ENCODE results near the gene C2CD3.

Gene C2CD3

DNA sequence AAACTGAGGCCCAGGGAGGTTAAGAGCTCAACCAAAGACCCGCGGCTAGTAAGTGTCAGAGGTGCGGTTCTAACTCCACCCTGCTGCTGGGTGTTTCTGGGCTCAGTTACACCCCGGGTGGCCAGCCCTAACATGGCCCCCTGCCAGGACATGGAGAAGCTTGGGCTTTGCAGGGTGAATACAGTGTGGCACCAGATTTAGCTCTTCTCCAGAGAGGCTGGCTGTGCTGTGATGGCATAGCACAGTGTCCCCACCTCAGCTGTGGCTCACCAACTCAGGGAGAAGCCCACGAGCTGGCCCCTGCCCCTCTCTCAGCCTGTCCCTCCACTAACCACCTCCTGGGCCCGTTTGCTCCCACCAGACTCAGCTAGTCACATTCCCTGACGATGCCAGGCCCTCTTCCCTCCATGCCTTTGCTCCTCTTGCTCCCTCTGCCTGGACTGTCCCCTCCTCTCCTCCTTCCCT lies 168.9 kb downstream of the C2CD3 start:
- no peak for DNase-seq (ENCODE audit: low spot score)
- TF ChIP-seq, protein P1, sequence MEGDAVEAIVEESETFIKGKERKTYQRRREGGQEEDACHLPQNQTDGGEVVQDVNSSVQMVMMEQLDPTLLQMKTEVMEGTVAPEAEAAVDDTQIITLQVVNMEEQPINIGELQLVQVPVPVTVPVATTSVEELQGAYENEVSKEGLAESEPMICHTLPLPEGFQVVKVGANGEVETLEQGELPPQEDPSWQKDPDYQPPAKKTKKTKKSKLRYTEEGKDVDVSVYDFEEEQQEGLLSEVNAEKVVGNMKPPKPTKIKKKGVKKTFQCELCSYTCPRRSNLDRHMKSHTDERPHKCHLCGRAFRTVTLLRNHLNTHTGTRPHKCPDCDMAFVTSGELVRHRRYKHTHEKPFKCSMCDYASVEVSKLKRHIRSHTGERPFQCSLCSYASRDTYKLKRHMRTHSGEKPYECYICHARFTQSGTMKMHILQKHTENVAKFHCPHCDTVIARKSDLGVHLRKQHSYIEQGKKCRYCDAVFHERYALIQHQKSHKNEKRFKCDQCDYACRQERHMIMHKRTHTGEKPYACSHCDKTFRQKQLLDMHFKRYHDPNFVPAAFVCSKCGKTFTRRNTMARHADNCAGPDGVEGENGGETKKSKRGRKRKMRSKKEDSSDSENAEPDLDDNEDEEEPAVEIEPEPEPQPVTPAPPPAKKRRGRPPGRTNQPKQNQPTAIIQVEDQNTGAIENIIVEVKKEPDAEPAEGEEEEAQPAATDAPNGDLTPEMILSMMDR (IDR thresholded peaks at IDR 0.05; ENCODE audit: borderline replicate concordance, control extremely low read depth, extremely low read depth, insufficient read depth, missing control alignments), result no peak
- in situ Hi-C loops (cut with MboI; ENCODE audit: low sequenced_read_pairs, unreplicated experiment), result no loop called here

DNA sequence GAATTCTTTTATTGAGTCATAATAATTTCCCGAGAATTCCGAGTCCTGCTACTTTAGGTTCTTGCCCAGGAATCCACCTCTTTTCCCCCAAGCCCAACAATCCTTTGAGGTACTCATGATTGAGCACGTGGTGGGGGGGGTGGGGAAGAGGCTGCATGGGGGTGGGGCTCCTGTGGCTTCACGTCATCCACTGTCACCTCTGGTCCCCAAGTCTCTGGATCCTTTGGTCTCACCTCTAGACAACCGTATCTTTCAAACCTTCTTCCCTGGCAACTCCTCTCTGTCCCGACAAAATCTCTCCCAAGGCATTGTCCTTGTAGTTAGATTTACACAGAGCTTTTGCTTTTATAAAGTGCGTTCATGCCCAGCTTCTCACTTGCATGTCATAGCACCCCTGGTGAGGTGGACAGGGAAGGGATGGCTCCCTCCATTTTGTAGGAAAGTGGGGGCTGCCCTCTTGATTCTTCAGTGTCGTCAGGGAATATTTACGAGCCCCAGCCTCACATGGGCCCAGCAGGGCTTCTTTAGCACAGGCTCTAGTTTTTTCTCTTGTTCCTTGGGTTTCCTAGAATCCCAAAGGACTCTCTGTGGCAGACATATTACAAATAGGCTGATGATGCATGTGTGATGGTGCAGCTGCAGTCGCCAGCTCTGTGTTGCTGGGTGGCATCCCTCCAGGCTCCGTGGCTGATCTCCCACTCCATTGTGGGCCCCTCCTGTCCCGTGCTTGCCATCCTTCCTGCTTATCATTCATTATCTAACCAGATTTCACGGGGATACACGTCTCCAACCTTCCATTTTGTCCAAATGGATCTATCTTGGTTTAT lies 170.3 kb downstream of the C2CD3 start:
- no peak for DNase-seq (ENCODE audit: low spot score)
- TF ChIP-seq, protein P1 (IDR thresholded peaks at IDR 0.05; ENCODE audit: borderline replicate concordance, control extremely low read depth, extremely low read depth, insufficient read depth, missing control alignments), result no peak
- in situ Hi-C loops (cut with MboI; ENCODE audit: low sequenced_read_pairs, unreplicated experiment), result no loop called here

DNA sequence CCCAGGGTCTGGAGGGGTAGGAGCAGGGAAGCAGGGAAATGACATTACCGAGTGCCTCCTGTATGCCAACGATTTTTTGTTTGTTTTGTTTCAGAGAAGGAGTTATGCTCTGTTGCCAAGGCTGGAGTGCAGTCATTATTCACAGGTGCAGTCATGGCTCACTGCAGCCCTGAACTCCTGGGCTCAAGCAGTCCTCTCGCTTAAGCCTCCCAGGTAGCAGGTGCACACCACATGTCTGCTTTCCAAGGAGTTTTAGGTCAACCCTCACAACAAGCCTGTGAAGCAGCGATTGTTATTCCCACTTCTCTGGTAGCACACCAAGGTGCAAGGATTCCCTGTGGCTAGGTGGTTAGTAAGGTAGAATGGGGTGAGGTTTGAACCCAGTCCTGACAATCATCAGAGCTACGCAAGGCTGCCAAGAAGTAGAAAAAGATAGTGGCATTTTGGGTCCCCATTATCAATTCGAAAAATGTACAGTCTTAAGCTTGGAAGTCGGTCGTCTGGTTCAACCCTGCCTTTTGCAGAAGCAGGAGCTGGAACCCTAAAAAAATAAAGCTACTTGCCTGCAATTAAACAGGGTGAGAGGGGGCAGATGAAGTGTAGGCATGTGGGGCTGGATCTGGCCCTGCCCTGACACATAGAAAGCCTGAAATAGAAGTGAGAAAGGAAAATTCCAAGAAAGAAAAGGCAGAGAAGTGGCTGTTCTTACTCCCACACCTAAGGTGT lies 171.1 kb downstream of the C2CD3 start:
- in situ Hi-C loops (cut with MboI; ENCODE audit: low sequenced_read_pairs, unreplicated experiment), result no loop called here
- no peak for DNase-seq (ENCODE audit: low spot score)
- TF ChIP-seq, protein P1 (IDR thresholded peaks at IDR 0.05; ENCODE audit: borderline replicate concordance, control extremely low read depth, extremely low read depth, insufficient read depth, missing control alignments), result no peak

DNA sequence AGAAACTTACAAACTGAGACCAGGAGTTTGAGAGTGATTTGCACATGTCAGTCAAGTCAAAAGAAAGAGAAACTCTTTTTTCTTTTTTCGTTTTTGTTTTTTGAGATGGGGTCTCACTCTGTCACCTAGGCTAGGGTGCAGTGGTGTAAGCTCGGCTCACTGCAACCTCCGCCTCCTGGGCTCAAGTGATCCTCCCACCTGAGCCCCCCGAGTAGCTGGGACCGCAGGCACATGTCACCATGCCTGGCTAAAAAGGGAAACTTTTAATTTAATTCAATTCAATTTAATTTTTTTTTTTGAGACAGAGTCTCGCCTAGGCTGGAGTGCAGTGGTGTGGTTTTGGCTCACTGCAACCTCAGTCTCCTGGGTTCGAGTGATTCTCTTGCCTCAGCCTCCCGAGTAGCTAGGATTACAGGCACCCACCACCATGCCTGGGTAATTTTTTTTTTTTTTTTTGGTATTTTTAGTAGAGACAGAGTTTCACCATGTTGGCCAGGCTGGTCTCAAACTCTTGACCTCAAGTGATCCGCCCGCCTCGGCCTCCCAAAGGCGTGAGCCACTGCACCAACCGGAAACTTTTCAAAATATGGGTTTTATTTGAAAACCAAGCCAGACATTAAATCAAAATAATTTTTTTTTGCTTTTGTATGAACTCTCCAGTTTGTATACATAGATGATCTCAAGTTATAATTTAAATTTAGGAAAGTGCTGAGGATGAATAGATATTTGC lies 171.8 kb downstream of the C2CD3 start:
- no peak for DNase-seq (ENCODE audit: low spot score)

DNA sequence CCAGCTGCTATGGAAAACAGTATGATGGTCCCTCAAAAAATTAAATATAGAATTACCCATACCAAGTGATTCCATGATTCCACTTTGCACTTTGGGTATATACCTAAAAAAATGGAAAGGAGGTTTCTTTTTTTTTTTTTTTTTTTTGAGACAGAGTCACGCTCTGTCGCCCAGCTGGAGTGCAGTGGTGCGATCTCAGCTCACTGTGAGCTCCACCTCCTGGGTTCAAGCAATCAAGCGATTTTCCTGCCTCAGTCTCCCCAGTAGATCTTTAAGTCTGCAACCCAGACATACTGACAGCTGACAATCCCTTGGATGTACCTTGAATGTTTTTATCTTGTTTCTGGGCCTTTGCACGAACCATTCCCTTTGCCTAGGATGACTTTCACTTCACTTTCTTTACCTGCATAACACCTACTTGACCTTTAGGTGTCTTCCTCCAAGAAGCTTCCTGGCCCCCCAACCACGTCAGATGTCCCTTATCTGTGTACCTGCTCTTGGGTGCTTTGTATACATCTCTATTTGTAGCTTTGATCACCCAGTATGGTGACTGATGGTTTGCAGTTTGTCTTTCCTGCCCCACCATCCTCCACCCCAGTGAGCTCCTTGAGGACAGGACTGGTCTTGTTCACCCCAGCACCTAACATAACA lies 173.6 kb downstream of the C2CD3 start:
- TF ChIP-seq, protein P1 (IDR thresholded peaks at IDR 0.05; ENCODE audit: borderline replicate concordance, control extremely low read depth, extremely low read depth, insufficient read depth, missing control alignments), result no peak
- no peak for DNase-seq (ENCODE audit: low spot score)
- in situ Hi-C loops (cut with MboI; ENCODE audit: low sequenced_read_pairs, unreplicated experiment), result no loop called here

More for the DNA sequence above, 171.8 kb downstream of the C2CD3 start:
- in situ Hi-C loops (cut with MboI; ENCODE audit: low sequenced_read_pairs, unreplicated experiment), result no loop called here
- TF ChIP-seq, protein P1 (IDR thresholded peaks at IDR 0.05; ENCODE audit: borderline replicate concordance, control extremely low read depth, extremely low read depth, insufficient read depth, missing control alignments), result no peak
